CD14-positive monocyte (primary cell): Measurements from ENCODE around the gene RDH8. TPM values are rescaled to one million over a fixed set of nuclear protein-coding genes. Genes with fewer than 3 reads are reported as not detected.

Experiments
- DNase-seq, 3 donors: peaks; one replicate each; pipeline ENCODE4 v3.0.0-alpha.2; 2011 to 2022
- H2AFZ ChIP-seq: 2 replicates; pipeline ENCODE4 v1.6.0; 2012; ENCODE audit warnings: mild to moderate bottlenecking, low read depth, low read length, inconsistent platforms; ENCODE audit not compliant: insufficient read depth, poor library complexity, severe bottlenecking
- H3K27ac ChIP-seq, 2 donors: 1 replicate in 1 of 2; 2 replicates in 1 of 2; pipeline ENCODE4 v1.5.1; 2012 to 2013; ENCODE audit warnings: low read length in 2 of 2, control low read depth in 1 of 2, inconsistent platforms in 1 of 2, low read depth in 1 of 2, mild to moderate bottlenecking in 1 of 2
- H3K27me3 ChIP-seq, 2 donors: one replicate each; pipeline versions ENCODE4 v1.6.0 to v1.6.1; 2011 to 2013; ENCODE audit warnings: low read length in 2 of 2; ENCODE audit not compliant: control insufficient read depth in 2 of 2, insufficient read depth in 2 of 2
- H3K36me3 ChIP-seq, 2 donors: replicated peaks in 1 of 2; 1 replicate in 1 of 2; 2 replicates in 1 of 2; pipeline versions ENCODE4 v1.5.1 to v1.6.1; 2012 to 2013; ENCODE audit warnings: low read length in 2 of 2, control low read depth in 1 of 2, inconsistent platforms in 1 of 2, mild to moderate bottlenecking in 1 of 2; ENCODE audit not compliant: insufficient read depth in 2 of 2, control insufficient read depth in 1 of 2
- H3K4me1 ChIP-seq, 2 donors: 1 replicate in 1 of 2; 2 replicates in 1 of 2; pipeline versions ENCODE4 v1.5.1 to v1.6.1; 2012 to 2013; ENCODE audit warnings: low read length in 2 of 2, control low read depth in 1 of 2, inconsistent platforms in 1 of 2, mild to moderate bottlenecking in 1 of 2, moderate library complexity in 1 of 2; ENCODE audit not compliant: insufficient read depth in 2 of 2, control insufficient read depth in 1 of 2
- H3K4me2 ChIP-seq: replicated peaks from 2 replicates; pipeline ENCODE3; 2012; ENCODE audit warnings: low read length, moderate library complexity, mild to moderate bottlenecking; ENCODE audit not compliant: poor library complexity, severe bottlenecking; ENCODE audit errors: extremely low read depth
- H3K4me3 ChIP-seq, 3 experiments: fragments of 200-600 bp in 1 of 3; sonication (generic) in 1 of 3; replicated peaks in 1 of 3; 1 replicate in 2 of 3; 2 replicates in 1 of 3; pipeline ENCODE4 v1.5.1; 2011 to 2013; ENCODE audit warnings: low read length in 3 of 3, mild to moderate bottlenecking in 3 of 3, control low read depth in 2 of 3, low read depth in 2 of 3, inconsistent platforms in 1 of 3, moderate library complexity in 1 of 3
- H3K79me2 ChIP-seq: 2 replicates; pipeline ENCODE4 v1.6.0; 2012; ENCODE audit warnings: mild to moderate bottlenecking, control low read depth, inconsistent platforms, low read length, moderate library complexity; ENCODE audit not compliant: insufficient read depth
- H3K9ac ChIP-seq: 2 replicates; pipeline ENCODE4 v1.6.0; 2017; ENCODE audit warnings: low read length, mild to moderate bottlenecking; ENCODE audit not compliant: insufficient read depth, poor library complexity, severe bottlenecking
- H3K9me3 ChIP-seq, 2 donors: replicated peaks in 1 of 2; 1 replicate in 1 of 2; 2 replicates in 1 of 2; pipeline versions ENCODE4 v1.5.1 to v1.6.1; 2012 to 2013; ENCODE audit warnings: low read length in 2 of 2, control low read depth in 1 of 2; ENCODE audit not compliant: control insufficient read depth in 1 of 2, insufficient read depth in 1 of 2
- H4K20me1 ChIP-seq: 2 replicates; pipeline ENCODE4 v1.6.0; 2012; ENCODE audit warnings: mild to moderate bottlenecking, low read length, control low read depth, moderate library complexity; ENCODE audit not compliant: insufficient read depth
- H3K27ac Mint-ChIP-seq, 7 donors: one replicate each; pipeline ENCODE4 v1.8.0; 2020; ENCODE audit warnings: mild to moderate bottlenecking in 7 of 7, mixed read lengths in 7 of 7, moderate library complexity in 6 of 7, inconsistent platforms in 2 of 7
- H3K27me3 Mint-ChIP-seq, 3 donors: one replicate each; pipeline ENCODE4 v1.8.0; 2021 to 2022; ENCODE audit warnings: low read depth in 3 of 3, mild to moderate bottlenecking in 3 of 3, mixed read lengths in 3 of 3, moderate library complexity in 3 of 3, inconsistent platforms in 1 of 3
- H3K36me3 Mint-ChIP-seq, 2 donors: one replicate each; pipeline ENCODE4 v1.8.0; 2020; ENCODE audit warnings: mixed read lengths in 2 of 2, inconsistent platforms in 1 of 2, mild to moderate bottlenecking in 1 of 2
- H3K4me1 Mint-ChIP-seq: one replicate; pipeline ENCODE4 v1.8.0; 2020; ENCODE audit warnings: mild to moderate bottlenecking, mixed read lengths
- H3K4me3 Mint-ChIP-seq, 2 donors: one replicate each; pipeline ENCODE4 v1.8.0; 2020; ENCODE audit warnings: mild to moderate bottlenecking in 2 of 2, mixed read lengths in 2 of 2, moderate library complexity in 1 of 2
- H3K9me3 Mint-ChIP-seq, 7 donors: one replicate each; pipeline ENCODE4 v1.8.0; 2020 to 2022; ENCODE audit warnings: mixed read lengths in 7 of 7, mild to moderate bottlenecking in 6 of 7, moderate library complexity in 6 of 7, inconsistent platforms in 2 of 7
- CTCF ChIP-seq: fragments of 200-600 bp; IDR thresholded peaks from one replicate; pipeline ENCODE4 v1.8.0; 2022; ENCODE audit warnings: antibody characterized with exemption, mild to moderate bottlenecking
- WGBS: methylation state at CpG from one replicate; pipeline ENCODE4 v1.1.5; 2013; ENCODE audit warnings: missing lambda C conversion rate; ENCODE audit not compliant: insufficient coverage; 5-methylcytosine and 5-hydroxymethylcytosine counted together
- intact Hi-C, 2 donors: fragments of 100-400 bp; cut with micrococcal nuclease; formaldehyde crosslinking; loops; one replicate each; pipeline versions ENCODE4 v1.15.0 to v1.15.1; 2023
- polyA plus RNA-seq, 3 donors: library from polyadenylated mRNA; depleted of rRNA in 1 of 3; unstranded in 2 of 3; stranded (reverse) in 1 of 3; fragments of 300-500 nt in 2 of 3; fragments of >200 nt in 1 of 3; fragmentation: Illumina TruSeq in 2 of 3; gene quantifications; 1 replicate in 2 of 3; 2 replicates in 1 of 3; pipeline ENCODE4 v1.2.3, GENCODE V29; 2012 to 2021

RDH8 gene
- polyA plus RNA-seq, 3 donors = not detected

- Histone ChIP-seq H2AFZ (no peak overlapping the region), H3K4me3 (no peak overlapping the region), H4K20me1 (no peaks in the 10 kb centered on the region), H3K27ac (no peak overlapping the region), H3K27me3 (peaks cover 0 to 21% of the 10 kb centered on the region in 2 donors), H3K36me3 (no peaks in the 10 kb centered on the region), H3K79me2 (no peaks in the 10 kb centered on the region), H3K4me1 (no peaks in the 10 kb centered on the region), H3K9ac (no peak overlapping the region), H3K4me2 (no peak overlapping the region), H3K9me3 (no peaks in the 10 kb centered on the region)
- Mint-ChIP-seq H3K27ac (no peak overlapping the region), H3K27me3 (peaks cover 22 to 40% (median 24%) of the 10 kb centered on the region in 3 donors), H3K36me3 (no peaks in the 10 kb centered on the region), H3K9me3 (peaks cover 0 to 3% (median 0%) of the 10 kb centered on the region in 7 donors), H3K4me3 (no peak overlapping the region), H3K4me1 (no peaks in the 10 kb centered on the region)
- TF ChIP-seq CTCF = no peak
- intact Hi-C loops = no loop called here
- WGBS = 73% methylated on average over 5 of the region's 8 CpGs
- DNase-seq = no peak
Measured at GRCh38 chr19:9968820-9969687, 44.2 kb upstream of the RDH8 start.

GRCh38 chr19:9969688-9969975, 43.7 kb upstream of the RDH8 start:
- H3K27ac Mint-ChIP-seq = no peak overlapping the region
- WGBS = no CpG with 5 or more reads among the region's 2 CpGs
- peaks cover 22 to 38% (median 24%) of the 10 kb centered on the region in 3 donors for H3K27me3 Mint-ChIP-seq
- H3K9me3 Mint-ChIP-seq = peaks cover 0 to 3% (median 0%) of the 10 kb centered on the region in 7 donors
- no peaks in the 10 kb centered on the region for H3K4me1 ChIP-seq
- H3K27me3 ChIP-seq = peaks cover 0 to 21% of the 10 kb centered on the region in 2 donors
- H3K4me3 ChIP-seq = no peak overlapping the region
- no peaks in the 10 kb centered on the region for H3K79me2 ChIP-seq
- no peak overlapping the region for H2AFZ ChIP-seq
- no peak overlapping the region for H3K4me2 ChIP-seq
- no peaks in the 10 kb centered on the region for H4K20me1 ChIP-seq
- intact Hi-C loops = no loop called here
- H3K36me3 ChIP-seq = no peaks in the 10 kb centered on the region
- no peak for TF ChIP-seq CTCF
- no peak overlapping the region for H3K27ac ChIP-seq
- no peak for DNase-seq
- no peaks in the 10 kb centered on the region for H3K4me1 Mint-ChIP-seq
- H3K36me3 Mint-ChIP-seq = no peaks in the 10 kb centered on the region
- no peaks in the 10 kb centered on the region for H3K9me3 ChIP-seq
- no peak overlapping the region for H3K4me3 Mint-ChIP-seq
- no peak overlapping the region for H3K9ac ChIP-seq
